ENCODE results near the gene NRSN2.
"Not testable (repeated sequence)": the region's sequence is repeated elsewhere in the genome, so short reads cannot be mapped to it uniquely, and the experiment has no call there.

The NRSN2 gene

GRCh38 chr20:377578-377977 lies 30.7 kb downstream of the NRSN2 start:
- DNase-seq, result not testable (repeated sequence)

- DNase-seq, result no peak
These were observed 32.0 kb downstream of the NRSN2 start for GRCh38 chr20:378961-379336.

- DNase-seq, result peak; percentile 42
These were observed 34.1 kb downstream of the NRSN2 start for GRCh38 chr20:380763-381580.

- DNase-seq, result peak; percentile 57
These were observed 34.8 kb downstream of the NRSN2 start for GRCh38 chr20:381581-382290.

- no peak for DNase-seq
These were observed 35.6 kb downstream of the NRSN2 start for GRCh38 chr20:382291-383115.

GRCh38 chr20:383889-384288 lies 37.0 kb downstream of the NRSN2 start:
- DNase-seq, result no peak

- DNase-seq, result no peak
These were observed 37.8 kb downstream of the NRSN2 start for GRCh38 chr20:384723-385122.

- no peak for DNase-seq
These were observed 38.5 kb downstream of the NRSN2 start for GRCh38 chr20:385448-385847.

- DNase-seq, result not testable (repeated sequence)
These were observed 39.7 kb downstream of the NRSN2 start for GRCh38 chr20:386634-387033.

GRCh38 chr20:387520-387919 lies 40.6 kb downstream of the NRSN2 start:
- DNase-seq, result no peak

GRCh38 chr20:388034-388994 lies 41.4 kb downstream of the NRSN2 start:
- no peak for DNase-seq

- no peak for DNase-seq
These were observed 42.3 kb downstream of the NRSN2 start for GRCh38 chr20:389220-389619.

- DNase-seq, result no peak
These were observed 44.3 kb downstream of the NRSN2 start for GRCh38 chr20:391041-391711.

GRCh38 chr20:393296-393695 lies 46.4 kb downstream of the NRSN2 start:
- not testable (repeated sequence) for DNase-seq

- DNase-seq, result no peak
These were observed 49.3 kb downstream of the NRSN2 start for GRCh38 chr20:396252-396618.

- no peak for DNase-seq
These were observed 49.9 kb downstream of the NRSN2 start for GRCh38 chr20:396619-397431.

GRCh38 chr20:397432-398237 lies 50.7 kb downstream of the NRSN2 start:
- no peak for DNase-seq

- no peak for DNase-seq
These were observed 52.3 kb downstream of the NRSN2 start for GRCh38 chr20:399182-399707.

GRCh38 chr20:400128-400453 lies 53.2 kb downstream of the NRSN2 start:
- DNase-seq, result peak; percentile 73
